DOHH2 (cell line): ENCODE measurements around the gene HECW1.

ENCODE experiments used
- H3F3A ChIP-seq: fragments of 200-600 bp; sonication (generic), shearing (Covaris generic); 2 replicates; pipeline ENCODE4 v1.6.0; 2016; ENCODE audit warnings: antibody characterized with exemption, mild to moderate bottlenecking; ENCODE audit not compliant: control insufficient read depth, insufficient read depth
- H3K27ac ChIP-seq: fragments of 200-600 bp; sonication (generic); 2 replicates; pipeline ENCODE4 v1.5.1; 2014; ENCODE audit warnings: low read depth, mild to moderate bottlenecking, low read length, moderate library complexity
- H3K27me3 ChIP-seq: fragments of 200-600 bp; sonication (generic); 2 replicates; pipeline ENCODE4 v1.6.1; 2014; ENCODE audit warnings: mild to moderate bottlenecking, low read length, mixed read lengths; ENCODE audit not compliant: control insufficient read depth
- H3K36me3 ChIP-seq: fragments of 200-600 bp; sonication (generic); 2 replicates; pipeline ENCODE4 v1.6.1; 2014; ENCODE audit warnings: mild to moderate bottlenecking, low read length, moderate library complexity, mixed read lengths; ENCODE audit not compliant: control insufficient read depth
- H3K4me1 ChIP-seq: fragments of 200-600 bp; sonication (generic); 2 replicates; pipeline ENCODE4 v1.6.1; 2014; ENCODE audit warnings: mild to moderate bottlenecking, low read length, mixed read lengths; ENCODE audit not compliant: control insufficient read depth
- H3K4me2 ChIP-seq: fragments of 200-600 bp; sonication (generic); 2 replicates; pipeline ENCODE4 v1.6.0; 2014; ENCODE audit warnings: mild to moderate bottlenecking, low read length, moderate library complexity
- H3K4me3 ChIP-seq: fragments of 200-600 bp; sonication (generic); 2 replicates; pipeline ENCODE4 v1.5.1; 2014; ENCODE audit warnings: mild to moderate bottlenecking, low read length, mixed read lengths
- H3K79me2 ChIP-seq: fragments of 200-600 bp; sonication (generic); 2 replicates; pipeline ENCODE4 v1.6.1; 2014; ENCODE audit warnings: mild to moderate bottlenecking, low read length, mixed read lengths; ENCODE audit not compliant: control insufficient read depth
- H3K9me2 ChIP-seq: fragments of 200-600 bp; sonication (generic); replicated peaks from 2 replicates; pipeline ENCODE4 v1.6.1; 2014; ENCODE audit warnings: mild to moderate bottlenecking, low read length, mixed read lengths; ENCODE audit not compliant: control insufficient read depth
- H3K9me3 ChIP-seq: fragments of 200-600 bp; sonication (generic); 2 replicates; pipeline ENCODE4 v1.6.1; 2014; ENCODE audit warnings: antibody characterized with exemption, low read length, mixed read lengths; ENCODE audit not compliant: control insufficient read depth, insufficient read depth
- H4K20me1 ChIP-seq: fragments of 200-600 bp; sonication (generic); 2 replicates; pipeline ENCODE4 v1.6.0; 2014; ENCODE audit warnings: low read depth, mild to moderate bottlenecking, antibody characterized with exemption, low read length, moderate library complexity; ENCODE audit not compliant: control insufficient read depth, insufficient read depth
- EZH2phosphoT487 ChIP-seq: fragments of 200-600 bp; sonication (generic); IDR thresholded peaks from 2 replicates; pipeline ENCODE4 v1.6.1; 2017; ENCODE audit warnings: borderline replicate concordance, mild to moderate bottlenecking, antibody characterized with exemption, low read length, moderate library complexity, mixed read lengths
- TF ChIP-seq, protein P1 (sequence below): fragments of 200-600 bp; sonication (generic); IDR thresholded peaks from one replicate; pipeline ENCODE4 v1.5.1; 2014; ENCODE audit warnings: antibody characterized with exemption, mild to moderate bottlenecking, low read depth, low read length; ENCODE audit not compliant: poor library complexity, severe bottlenecking

HECW1 gene

DNA sequence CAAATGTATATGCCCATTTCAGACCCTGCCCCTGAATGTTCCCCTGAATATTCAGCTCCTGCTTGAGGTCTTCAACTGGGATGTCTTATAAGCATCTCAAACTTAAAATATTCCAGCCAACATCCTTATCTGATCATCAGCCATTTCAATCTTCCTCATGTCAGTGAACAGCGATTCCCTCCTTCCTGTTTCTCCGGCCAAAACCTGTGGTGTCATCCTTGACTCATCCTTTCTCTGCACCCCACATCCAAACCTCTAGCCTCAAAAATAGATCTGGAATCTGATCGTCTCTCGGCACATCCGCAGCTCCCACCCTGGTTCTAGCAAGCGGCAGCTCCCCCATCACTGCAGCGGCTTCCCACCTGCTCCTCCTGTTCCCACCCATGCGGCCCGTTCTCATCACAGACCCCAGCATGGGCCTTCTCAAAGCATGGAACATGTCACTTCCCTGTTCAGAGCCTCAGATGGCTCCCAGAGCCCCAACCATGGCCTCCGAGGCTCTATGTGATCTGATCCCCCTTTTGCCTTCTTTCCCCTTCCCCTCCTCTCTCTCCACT, 165.7 kb downstream of the HECW1 start:
- Histone ChIP-seq H3K4me1 (no peaks in the 10 kb centered on the region), H3K4me2 (no peak overlapping the region), H3F3A (no peaks in the 10 kb centered on the region), H3K4me3 (no peak overlapping the region), H3K79me2 (no peaks in the 10 kb centered on the region), H3K27me3 (no peaks in the 10 kb centered on the region), H3K9me3 (no peaks in the 10 kb centered on the region), H3K36me3 (no peaks in the 10 kb centered on the region), H4K20me1 (no peaks in the 10 kb centered on the region), H3K27ac (no peak overlapping the region), H3K9me2 (no peaks in the 10 kb centered on the region)
- TF ChIP-seq EZH2phosphoT487: no peak
- TF ChIP-seq, protein P1, sequence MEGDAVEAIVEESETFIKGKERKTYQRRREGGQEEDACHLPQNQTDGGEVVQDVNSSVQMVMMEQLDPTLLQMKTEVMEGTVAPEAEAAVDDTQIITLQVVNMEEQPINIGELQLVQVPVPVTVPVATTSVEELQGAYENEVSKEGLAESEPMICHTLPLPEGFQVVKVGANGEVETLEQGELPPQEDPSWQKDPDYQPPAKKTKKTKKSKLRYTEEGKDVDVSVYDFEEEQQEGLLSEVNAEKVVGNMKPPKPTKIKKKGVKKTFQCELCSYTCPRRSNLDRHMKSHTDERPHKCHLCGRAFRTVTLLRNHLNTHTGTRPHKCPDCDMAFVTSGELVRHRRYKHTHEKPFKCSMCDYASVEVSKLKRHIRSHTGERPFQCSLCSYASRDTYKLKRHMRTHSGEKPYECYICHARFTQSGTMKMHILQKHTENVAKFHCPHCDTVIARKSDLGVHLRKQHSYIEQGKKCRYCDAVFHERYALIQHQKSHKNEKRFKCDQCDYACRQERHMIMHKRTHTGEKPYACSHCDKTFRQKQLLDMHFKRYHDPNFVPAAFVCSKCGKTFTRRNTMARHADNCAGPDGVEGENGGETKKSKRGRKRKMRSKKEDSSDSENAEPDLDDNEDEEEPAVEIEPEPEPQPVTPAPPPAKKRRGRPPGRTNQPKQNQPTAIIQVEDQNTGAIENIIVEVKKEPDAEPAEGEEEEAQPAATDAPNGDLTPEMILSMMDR: no peak

DNA sequence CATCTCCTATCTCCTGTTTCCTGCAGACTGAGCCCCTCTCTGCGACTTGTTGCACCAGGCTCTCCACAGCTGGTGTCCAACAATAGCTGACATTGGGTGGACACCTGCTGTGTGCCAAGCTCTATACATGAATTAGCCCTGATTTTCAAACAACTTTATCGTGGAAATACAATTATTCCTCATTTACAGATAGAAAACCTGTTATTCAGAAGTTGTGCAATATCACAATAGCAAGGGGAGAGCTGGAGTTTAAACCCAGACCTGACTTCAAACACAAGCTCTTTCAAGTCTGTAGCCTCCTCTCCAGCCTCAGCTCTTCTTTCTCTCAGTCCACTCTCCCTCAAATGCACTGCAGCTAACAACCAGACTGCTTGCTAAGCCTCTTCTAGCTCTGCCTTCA, 168.8 kb downstream of the HECW1 start:
- Histone ChIP-seq H3K4me1 (no peaks in the 10 kb centered on the region), H3K4me3 (no peak overlapping the region), H3K9me3 (no peaks in the 10 kb centered on the region), H3K36me3 (no peaks in the 10 kb centered on the region), H3K4me2 (no peak overlapping the region), H3K27ac (no peak overlapping the region), H3K9me2 (no peaks in the 10 kb centered on the region), H3K79me2 (no peaks in the 10 kb centered on the region), H3K27me3 (no peaks in the 10 kb centered on the region), H3F3A (no peaks in the 10 kb centered on the region), H4K20me1 (no peaks in the 10 kb centered on the region)
- no peak for TF ChIP-seq EZH2phosphoT487
- TF ChIP-seq, protein P1: no peak

DNA sequence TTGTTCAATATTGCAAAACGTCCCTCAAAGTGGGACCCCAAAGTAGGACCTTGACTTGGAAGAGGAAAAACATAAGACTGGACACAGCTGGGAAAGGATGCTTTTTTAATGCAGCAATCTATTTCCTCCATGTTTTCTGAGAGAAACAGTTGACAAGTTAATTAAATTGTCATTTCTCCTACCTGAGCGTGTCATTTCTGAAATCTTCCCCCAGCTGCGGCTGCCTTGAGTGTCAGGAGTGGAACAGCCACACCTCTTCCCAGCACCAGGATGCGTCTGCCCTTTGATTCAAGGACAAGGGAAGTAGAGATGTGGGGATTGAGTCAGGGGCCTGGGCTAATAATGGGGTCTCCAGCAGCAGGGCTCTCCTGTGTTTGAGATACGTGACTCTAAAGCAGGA, 171.3 kb downstream of the HECW1 start:
- Histone ChIP-seq H3K79me2 (no peaks in the 10 kb centered on the region), H3K36me3 (no peaks in the 10 kb centered on the region), H3K4me2 (no peak overlapping the region), H3K9me2 (no peaks in the 10 kb centered on the region), H3K27ac (no peak overlapping the region), H3K27me3 (no peaks in the 10 kb centered on the region), H3K4me3 (no peak overlapping the region), H3K4me1 (no peaks in the 10 kb centered on the region), H3K9me3 (no peaks in the 10 kb centered on the region), H3F3A (no peaks in the 10 kb centered on the region), H4K20me1 (no peaks in the 10 kb centered on the region)
- TF ChIP-seq, protein P1: no peak
- no peak for TF ChIP-seq EZH2phosphoT487
